Measurements from ENCODE around the gene SNX18. TPM values are rescaled to one million over a fixed set of nuclear protein-coding genes. Genes with fewer than 3 reads are reported as not detected.
"Not testable (repeated sequence)": the region's sequence is repeated elsewhere in the genome, so short reads cannot be mapped to it uniquely, and the experiment has no call there.

SNX18 gene
- total and polyA plus RNA-seq, 2 of the 4 experiments (the other 2 are of a cell fraction) = 31.2 to 50.0 TPM

GRCh38 chr5:54536375-54536774 is 18.8 kb downstream of the SNX18 start:
- peaks cover 21% of the 10 kb centered on the region for H3K9me1 ChIP-seq (ENCODE audit: insufficient read depth, low read length)
- H3K36me3 ChIP-seq (ENCODE audit: control insufficient read depth, insufficient read depth, low read length) = peaks cover 10% of the 10 kb centered on the region; the same call in 1 of the 2 replicates
- H3K27me3 ChIP-seq (ENCODE audit: control insufficient read depth, insufficient read depth, low read length); CTCF ChIA-PET; H3K9me3 ChIP-seq (ENCODE audit: control insufficient read depth, insufficient read depth, low read length); H3K14ac ChIP-seq (replicated peaks; ENCODE audit: low read depth, low read length); H3K4me3 ChIP-seq (ENCODE audit: insufficient read depth, low read depth, low read length); H2AFZ ChIP-seq (replicated peaks; ENCODE audit: low read length, poor library complexity); in situ Hi-C loops (cut with MboI; ENCODE audit: low sequenced_read_pairs); H4K5ac ChIP-seq (ENCODE audit: low read depth, low read length); H3K56ac ChIP-seq (ENCODE audit: extremely low read depth, insufficient read depth, low read length); H2BK15ac ChIP-seq (ENCODE audit: low read depth, low read length); H2BK20ac ChIP-seq (ENCODE audit: low read depth, low read length); ATAC-seq (ENCODE audit: low read depth); POLR2A ChIA-PET (ENCODE audit: unreplicated experiment); H3K18ac ChIP-seq (ENCODE audit: low read depth, low read length); H3K27ac ChIP-seq (ENCODE audit: insufficient read depth, low read length); H3K9ac ChIP-seq (ENCODE audit: low read depth, low read length); H2BK5ac ChIP-seq (ENCODE audit: low read depth, low read length, poor library complexity, severe bottlenecking); BruUV-seq (replicated peaks); H3K23ac ChIP-seq (ENCODE audit: low read depth, low read length); dilution Hi-C loops (cut with HindIII; ENCODE audit: low sequenced_read_pairs, unreplicated experiment); H2BK120ac ChIP-seq (ENCODE audit: low read depth, low read length); DNase-seq; intact Hi-C loops (cut with micrococcal nuclease); H4K8ac ChIP-seq (ENCODE audit: low read depth in 2 of 2, low read length in 2 of 2); H2AK5ac ChIP-seq (ENCODE audit: low read depth, low read length); H3K4ac ChIP-seq (ENCODE audit: low read depth, low read length); H3K4me2 ChIP-seq (ENCODE audit: low read depth, low read length); H2AK9ac ChIP-seq (replicated peaks; ENCODE audit: low read depth, low read length, poor library complexity); H4K91ac ChIP-seq (ENCODE audit: insufficient read depth, low read depth, low read length): not testable (repeated sequence)
- H3K79me1 ChIP-seq (ENCODE audit: low read depth in 1 of 2, low read length in 2 of 2) = peaks cover 7 to 49% of the 10 kb centered on the region in 2 experiments; a peak in 3 of 4 replicates
- peaks cover 18% of the 10 kb centered on the region for H3K4me1 ChIP-seq (ENCODE audit: control insufficient read depth, insufficient read depth, low read length)
- WGBS, 2 experiments (ENCODE audit: extremely low coverage in 2 of 2, insufficient read length in 1 of 2) = 100% methylated on average over 2 of the region's 6 CpGs; no CpG with 5 or more reads in 1 of the 2 experiments
- H4K20me1 ChIP-seq (ENCODE audit: insufficient read depth, low read length) = peaks cover 93% of the 10 kb centered on the region

- POLR2A ChIA-PET (ENCODE audit: unreplicated experiment); H4K91ac ChIP-seq (ENCODE audit: insufficient read depth, low read depth, low read length); H3K18ac ChIP-seq (ENCODE audit: low read depth, low read length); H3K9ac ChIP-seq (ENCODE audit: low read depth, low read length); H3K4me2 ChIP-seq (ENCODE audit: low read depth, low read length); H2BK20ac ChIP-seq (ENCODE audit: low read depth, low read length); BruUV-seq (replicated peaks); H3K27ac ChIP-seq (ENCODE audit: insufficient read depth, low read length); H2BK120ac ChIP-seq (ENCODE audit: low read depth, low read length); H3K4ac ChIP-seq (ENCODE audit: low read depth, low read length); H2AK5ac ChIP-seq (ENCODE audit: low read depth, low read length); H3K56ac ChIP-seq (ENCODE audit: extremely low read depth, insufficient read depth, low read length); H2AK9ac ChIP-seq (replicated peaks; ENCODE audit: low read depth, low read length, poor library complexity); H2BK5ac ChIP-seq (ENCODE audit: low read depth, low read length, poor library complexity, severe bottlenecking); H4K8ac ChIP-seq (ENCODE audit: low read depth in 2 of 2, low read length in 2 of 2); H3K4me3 ChIP-seq (ENCODE audit: insufficient read depth, low read depth, low read length); DNase-seq; in situ Hi-C loops (cut with MboI; ENCODE audit: low sequenced_read_pairs); intact Hi-C loops (cut with micrococcal nuclease); H2BK15ac ChIP-seq (ENCODE audit: low read depth, low read length); ATAC-seq (ENCODE audit: low read depth); H3K36me3 ChIP-seq (ENCODE audit: control insufficient read depth, insufficient read depth, low read length); H4K5ac ChIP-seq (ENCODE audit: low read depth, low read length); H3K9me3 ChIP-seq (ENCODE audit: control insufficient read depth, insufficient read depth, low read length); H3K23ac ChIP-seq (ENCODE audit: low read depth, low read length); H3K27me3 ChIP-seq (ENCODE audit: control insufficient read depth, insufficient read depth, low read length); H2AFZ ChIP-seq (replicated peaks; ENCODE audit: low read length, poor library complexity); H3K14ac ChIP-seq (replicated peaks; ENCODE audit: low read depth, low read length); dilution Hi-C loops (cut with HindIII; ENCODE audit: low sequenced_read_pairs, unreplicated experiment): not testable (repeated sequence)
- H4K20me1 ChIP-seq (ENCODE audit: insufficient read depth, low read length) = peaks cover 93% of the 10 kb centered on the region
- peaks cover 20% of the 10 kb centered on the region for H3K9me1 ChIP-seq (ENCODE audit: insufficient read depth, low read length)
- H3K4me1 ChIP-seq (ENCODE audit: control insufficient read depth, insufficient read depth, low read length) = peaks cover 15% of the 10 kb centered on the region
- peaks cover 8 to 49% of the 10 kb centered on the region in 2 experiments; a peak in 3 of 4 replicates for H3K79me1 ChIP-seq (ENCODE audit: low read depth in 1 of 2, low read length in 2 of 2)
- CTCF ChIA-PET = interaction anchor here (1.3 to 1.5 kb wide), 2 partner anchors 10 to 12 kb away, joined by 3 read pairs; no protein-coding TSS in a partner anchor
- WGBS, 2 experiments (ENCODE audit: extremely low coverage in 2 of 2, insufficient read length in 1 of 2) = no CpG with 5 or more reads among the region's 4 CpGs
Measured at GRCh38 chr5:54536861-54537260, 19.3 kb downstream of the SNX18 start.
